Measurements from ENCODE around the gene NLRC3. TPM values are rescaled to one million over a fixed set of nuclear protein-coding genes. Genes with fewer than 3 reads are reported as not detected.

Gene NLRC3
- total RNA-seq, 1 donor: 58.7 TPM

DNA sequence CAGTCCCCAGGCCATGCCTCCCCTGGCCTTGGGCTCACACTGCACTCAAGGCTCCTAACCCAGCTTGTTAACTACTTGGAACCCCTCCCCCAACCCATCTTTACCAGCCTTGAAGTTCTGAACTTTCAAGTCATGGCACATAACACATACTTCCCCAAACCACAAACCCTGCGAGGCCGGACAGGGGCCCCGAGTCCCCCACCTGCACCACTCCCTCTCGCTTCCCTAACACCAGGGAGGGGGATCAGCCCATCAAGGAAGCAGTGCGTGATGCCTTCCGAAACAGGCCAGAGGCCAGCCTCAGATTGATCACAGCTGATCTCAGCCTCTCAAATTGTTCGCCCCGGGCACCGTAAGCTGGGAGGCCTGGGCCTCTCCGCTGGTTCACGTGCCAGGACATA is 3.0 kb upstream of the NLRC3 start:
- peak in 2 of 3 donors; percentile 63 to 74 for DNase-seq (ENCODE audit: low read depth in 2 of 3, low spot score in 2 of 3)

GRCh38 chr16:3579776-3580175 is 2.6 kb upstream of the NLRC3 start:
- DNase-seq (ENCODE audit: low read depth in 2 of 3, low spot score in 2 of 3): no peak

DNA sequence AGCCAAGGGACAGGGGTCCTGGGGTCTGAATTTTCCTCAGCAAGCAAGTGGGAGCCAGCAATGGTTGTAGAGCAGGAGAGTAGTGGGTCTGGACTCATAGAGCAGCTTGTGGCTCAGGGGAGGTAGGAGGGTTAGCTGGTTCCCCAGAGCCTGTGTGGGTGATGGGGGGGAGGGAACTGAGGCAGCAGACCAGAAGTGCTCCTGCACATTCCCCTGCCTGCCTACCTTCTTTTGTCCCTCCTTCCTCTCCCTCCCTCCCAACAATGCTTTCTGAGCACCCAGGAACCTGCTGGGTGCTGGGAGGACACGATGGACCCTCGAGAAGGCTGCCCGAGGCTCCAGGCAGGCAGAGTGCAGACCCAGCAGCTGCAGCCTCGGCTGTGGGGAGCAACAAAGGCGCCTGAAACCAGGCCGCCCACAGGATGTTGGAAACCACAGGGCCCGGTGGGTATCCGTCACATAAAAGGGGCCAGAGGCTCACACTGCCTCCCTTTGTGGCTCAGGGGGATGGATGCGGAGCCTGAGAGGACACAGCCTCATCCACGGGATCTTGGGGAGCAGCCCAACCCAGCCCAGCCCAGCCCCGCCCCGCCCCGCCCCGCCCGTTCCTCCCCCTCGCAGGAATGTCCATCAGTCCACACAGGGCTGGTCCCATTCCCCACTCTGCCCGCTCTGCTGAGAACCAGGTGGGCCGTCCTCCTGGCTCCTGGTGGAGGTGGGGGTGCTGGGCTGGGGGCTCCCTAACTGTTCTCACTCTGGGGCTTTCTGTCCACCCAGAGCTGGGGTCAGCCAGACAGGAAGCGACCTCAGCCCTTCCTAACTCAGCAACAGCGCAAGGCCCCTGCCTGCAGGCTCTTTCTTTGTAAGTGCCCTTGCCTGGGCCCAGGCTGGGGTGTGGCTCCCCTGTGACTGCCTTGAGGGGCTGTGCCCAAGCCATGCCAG is 1.7 kb upstream of the NLRC3 start:
- peak in 2 of 3 donors; percentile 60 to 79 for DNase-seq (ENCODE audit: low read depth in 2 of 3, low spot score in 2 of 3)

GRCh38 chr16:3578121-3578520 is 918 bp upstream of the NLRC3 start:
- DNase-seq (ENCODE audit: low read depth in 2 of 3, low spot score in 2 of 3): no peak

DNA sequence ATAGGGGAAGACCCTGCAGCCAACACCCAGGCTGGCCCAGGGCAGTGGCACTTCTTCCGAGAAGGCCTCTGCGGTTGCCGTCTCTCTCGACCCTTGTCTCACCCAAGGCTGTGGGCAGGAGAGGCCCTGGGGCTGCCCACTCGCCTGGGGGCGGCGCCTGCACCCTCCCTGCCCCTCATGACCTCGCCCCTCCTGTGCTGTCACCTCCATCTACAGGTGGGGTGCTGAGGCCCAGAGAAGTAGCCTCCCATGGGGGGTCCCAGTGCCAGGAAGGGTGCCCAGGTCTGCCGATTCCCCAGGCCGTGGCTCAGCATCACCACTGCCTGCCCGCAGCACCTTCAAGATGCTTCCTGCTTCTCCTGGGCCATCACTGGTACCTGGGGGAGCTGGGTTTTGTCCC is 992 bp downstream of the NLRC3 start:
- no peak for DNase-seq (ENCODE audit: low read depth in 2 of 3, low spot score in 2 of 3)

DNA sequence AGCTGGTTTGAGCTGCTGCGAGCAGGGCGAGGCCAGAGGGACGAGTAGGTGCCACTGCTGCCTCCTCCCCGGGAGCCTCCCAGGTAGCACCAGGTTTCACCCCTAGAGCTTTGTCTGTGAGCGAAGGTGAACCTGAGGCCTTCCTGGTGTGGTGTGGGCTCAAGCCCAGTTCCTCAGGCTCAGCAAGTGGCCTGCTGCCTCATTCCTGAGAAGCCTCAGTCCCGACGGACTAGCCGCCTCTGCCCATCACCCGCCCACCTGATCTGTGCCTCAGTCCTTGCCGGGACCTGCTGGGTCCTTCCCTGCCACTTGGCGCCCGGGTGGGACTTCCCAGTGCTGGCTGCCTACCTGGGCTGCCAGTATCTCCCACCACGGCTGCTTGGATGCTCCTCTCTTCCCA is 1.7 kb downstream of the NLRC3 start:
- no peak for DNase-seq (ENCODE audit: low read depth in 2 of 3, low spot score in 2 of 3)

- no peak for DNase-seq (ENCODE audit: low read depth in 2 of 3, low spot score in 2 of 3)
Measured at GRCh38 chr16:3574195-3574594, 3.0 kb downstream of the NLRC3 start.

DNA sequence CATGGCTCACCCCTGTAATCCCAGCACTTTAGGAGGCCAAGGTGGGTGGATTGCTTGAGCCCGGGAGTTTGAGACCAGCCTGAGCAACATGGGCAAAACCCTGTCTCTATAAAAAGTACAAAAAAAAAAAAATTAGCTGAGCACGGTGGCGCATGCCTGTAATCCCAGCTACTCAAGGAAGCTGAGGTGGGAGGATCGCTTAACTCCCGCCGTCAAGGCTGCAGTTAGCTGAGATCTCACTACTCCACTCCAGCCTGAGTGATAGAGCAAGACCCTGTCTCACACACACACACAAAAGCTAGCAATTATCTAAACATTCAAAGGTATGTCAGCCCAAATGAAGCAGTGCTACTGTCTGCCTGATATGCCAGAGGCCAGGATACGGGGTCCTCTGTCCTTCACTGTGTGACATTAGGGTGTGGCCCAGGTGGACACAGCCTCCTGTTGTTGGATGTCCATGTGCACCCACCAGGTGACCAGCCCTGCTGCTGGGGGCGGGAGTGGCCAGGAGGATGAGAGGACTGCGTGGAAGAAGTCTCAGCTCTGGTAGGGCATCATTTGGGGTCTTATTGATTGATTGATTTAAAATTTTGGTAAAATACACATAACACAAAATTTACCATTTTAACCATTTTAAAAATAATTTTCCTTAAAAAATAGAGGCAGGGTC is 3.9 kb downstream of the NLRC3 start:
- no peak for DNase-seq (ENCODE audit: low read depth in 2 of 3, low spot score in 2 of 3)

GRCh38 chr16:3570420-3571062 is 6.7 kb downstream of the NLRC3 start:
- no peak for DNase-seq (ENCODE audit: low read depth in 2 of 3, low spot score in 2 of 3)

DNA sequence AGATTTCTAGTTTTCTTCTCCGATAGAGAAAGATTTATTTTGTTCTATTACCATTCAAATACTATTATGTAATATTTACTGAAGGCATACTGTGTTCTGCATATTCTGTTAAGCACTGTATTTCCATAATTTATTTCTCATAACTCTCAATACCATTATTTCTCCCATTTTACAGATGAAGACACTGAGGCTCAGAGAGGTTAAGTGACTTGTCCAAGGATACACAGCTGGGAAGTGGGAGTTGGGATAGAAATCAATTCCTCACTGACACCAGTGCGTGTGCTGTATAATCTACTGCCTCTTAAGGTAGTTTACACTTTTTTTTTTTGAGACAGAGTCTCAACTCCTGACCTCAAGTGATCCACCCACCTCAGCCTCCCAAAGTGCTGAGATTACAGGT is 7.4 kb downstream of the NLRC3 start:
- no peak for DNase-seq (ENCODE audit: low read depth in 2 of 3, low spot score in 2 of 3)

GRCh38 chr16:3566990-3567389 is 10.2 kb downstream of the NLRC3 start:
- DNase-seq (ENCODE audit: low read depth in 2 of 3, low spot score in 2 of 3): no peak

- no peak for DNase-seq (ENCODE audit: low read depth in 2 of 3, low spot score in 2 of 3)
Measured at GRCh38 chr16:3564889-3565141, 12.4 kb downstream of the NLRC3 start.

- DNase-seq (ENCODE audit: low read depth in 2 of 3, low spot score in 2 of 3): no peak
Measured at GRCh38 chr16:3564130-3564888, 12.9 kb downstream of the NLRC3 start.

DNA sequence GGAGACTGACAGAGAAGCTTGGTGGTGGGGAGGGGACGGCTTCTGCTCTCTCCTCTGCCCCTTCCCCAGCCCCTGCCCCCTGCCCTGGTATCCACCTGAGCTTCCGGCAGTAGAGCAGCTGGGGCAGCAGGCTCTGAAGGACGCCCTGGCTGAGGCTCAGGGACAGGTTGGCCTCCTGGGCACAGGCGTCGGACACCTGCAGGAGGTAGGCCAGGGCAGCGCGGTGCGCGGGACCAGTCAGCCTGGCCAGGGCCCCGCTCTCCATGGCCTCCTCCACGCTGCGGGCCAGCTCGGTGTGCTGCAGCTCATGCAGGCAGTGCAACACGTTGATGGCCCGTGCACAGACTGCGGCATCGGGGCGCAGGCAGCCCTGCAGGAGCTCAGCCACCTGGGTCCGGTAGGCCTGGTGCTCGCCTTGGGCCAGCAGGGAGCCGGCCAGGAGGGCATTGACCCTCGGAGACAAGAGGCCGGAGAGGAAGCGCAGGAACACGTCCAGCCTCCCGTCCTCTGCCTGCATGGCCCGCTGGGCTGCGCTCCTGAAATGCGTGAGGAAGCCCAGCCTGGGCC is 14.2 kb downstream of the NLRC3 start:
- no peak for DNase-seq (ENCODE audit: low read depth in 2 of 3, low spot score in 2 of 3)

DNA sequence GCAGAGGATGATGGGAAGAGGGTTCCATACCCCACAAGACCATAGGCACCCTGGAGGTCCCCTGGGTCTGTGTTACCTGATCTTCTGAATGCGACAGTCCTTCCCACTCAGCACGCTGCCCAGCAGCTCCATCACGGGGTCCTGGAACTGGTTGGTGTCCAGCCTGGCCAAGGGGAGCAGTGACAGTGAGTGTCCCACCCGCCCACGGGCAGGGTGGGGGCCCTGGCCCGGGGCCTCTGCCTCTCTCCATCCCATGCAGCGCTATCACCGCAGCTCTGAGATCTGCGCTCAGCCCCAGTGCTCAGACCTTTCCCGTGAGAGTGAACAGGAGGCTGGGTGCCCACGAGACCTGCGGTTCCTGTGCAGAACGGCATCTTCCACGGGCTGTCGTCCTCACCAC is 15.6 kb downstream of the NLRC3 start:
- DNase-seq (ENCODE audit: low read depth in 2 of 3, low spot score in 2 of 3): no peak

DNA sequence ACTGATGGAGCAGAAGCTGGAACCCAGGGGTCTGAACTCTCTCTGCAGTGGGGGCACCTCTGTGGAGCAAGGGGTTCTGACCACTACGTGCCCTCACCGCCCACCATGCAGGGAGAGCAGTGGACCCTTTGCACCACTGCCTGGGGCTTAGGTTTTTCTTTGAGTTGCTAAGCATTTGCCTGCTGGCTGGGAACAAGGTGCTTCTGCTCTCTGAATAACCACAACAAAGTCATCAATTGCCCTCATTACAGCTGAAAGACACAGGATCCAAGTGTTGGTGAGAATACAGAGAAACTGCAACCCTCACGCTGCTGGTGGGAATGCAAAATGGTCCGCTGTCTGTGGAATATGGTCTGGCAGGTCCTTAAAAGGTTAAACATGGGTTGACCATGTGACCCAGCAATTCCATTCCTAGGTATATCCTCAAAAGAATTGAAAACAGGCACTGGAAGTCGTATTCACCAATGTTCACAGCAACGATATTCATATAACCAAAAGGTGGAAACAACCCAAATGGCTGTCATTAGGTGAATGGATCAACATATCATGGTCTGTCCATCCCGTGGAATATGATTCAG is 22.8 kb downstream of the NLRC3 start:
- no peak for DNase-seq (ENCODE audit: low read depth in 2 of 3, low spot score in 2 of 3)

- DNase-seq (ENCODE audit: low read depth in 2 of 3, low spot score in 2 of 3): no peak
Measured at GRCh38 chr16:3553138-3553923, 23.9 kb downstream of the NLRC3 start.

DNA sequence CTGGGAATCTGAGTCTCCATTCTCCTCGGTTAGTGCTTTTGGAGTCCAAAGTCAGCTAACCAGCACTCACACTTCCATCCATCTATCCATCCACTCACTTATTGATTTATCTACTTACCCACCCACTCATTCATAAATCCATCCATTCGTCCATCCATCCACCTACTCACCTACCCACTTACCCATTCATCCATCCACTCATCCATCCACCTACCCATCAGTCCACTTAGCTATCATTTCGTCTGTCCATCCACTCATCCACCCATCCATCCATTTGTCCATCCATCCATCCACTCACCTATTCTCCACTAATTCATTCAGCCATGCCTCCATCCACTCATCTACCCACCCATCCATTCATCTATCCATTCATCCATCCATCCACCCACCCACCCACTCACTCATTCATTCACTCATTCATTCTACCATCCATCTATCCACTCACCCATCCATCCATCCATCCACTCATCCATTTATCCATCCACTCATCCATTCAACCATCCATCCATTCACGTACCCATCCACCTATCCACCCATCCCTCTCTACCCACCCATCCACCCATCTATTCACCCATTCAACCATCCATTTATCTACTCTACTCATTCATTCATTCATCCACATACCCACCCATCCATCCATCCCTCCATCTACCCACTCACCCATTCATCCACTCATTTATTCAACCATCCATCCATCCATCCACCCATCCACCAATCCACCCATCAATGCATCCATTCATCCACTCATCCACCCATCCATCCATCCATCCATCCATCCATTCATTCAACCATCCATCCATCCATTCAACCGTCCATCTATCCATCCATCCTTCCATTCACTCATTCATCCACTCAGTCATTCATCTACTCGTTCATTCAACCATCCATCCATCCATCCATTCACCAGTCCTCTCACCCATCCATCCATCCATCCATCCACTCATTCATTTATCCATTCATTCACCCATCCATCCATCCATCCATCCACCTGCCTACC is 26.1 kb downstream of the NLRC3 start:
- DNase-seq (ENCODE audit: low read depth in 2 of 3, low spot score in 2 of 3): no peak

All from hematopoietic multipotent progenitor cell (in vitro differentiated cells).